PC-3 (cell line): ENCODE measurements around the gene UGT2A2. TPM values are rescaled to one million over a fixed set of nuclear protein-coding genes. Genes with fewer than 3 reads are reported as not detected.

Experiments
- ATAC-seq: fragments of 200-7000 bp; cut with Tn5 transposase; 2 replicates; pipeline ENCODE4 v1.9.1; 2020; ENCODE audit warnings: mild to moderate bottlenecking, moderate library complexity
- BruUV-seq: library from RNA; stranded (reverse); fragments of 400-500 nt; replicated peaks from 2 replicates; lab custom pipeline; 2021; lab: Mats Ljungman, UMichigan
- CTCF ChIA-PET: fragments of 300-600 bp; sonication (Branson Sonifier 250); formaldehyde crosslinking; loops from one replicate; lab custom pipeline; 2022; ENCODE audit warnings: antibody characterized with exemption; lab: Charles Lee
- POLR2A ChIA-PET: fragments of 300-600 bp; sonication (Branson Sonifier 250); formaldehyde crosslinking; loops from one replicate; lab custom pipeline; 2022; ENCODE audit warnings: antibody characterized with exemption; ENCODE audit not compliant: unreplicated experiment; lab: Charles Lee
- DNase-seq: peaks from one replicate; pipeline ENCODE4 v3.0.0-alpha.2; 2015
- H2AFZ ChIP-seq: fragments of 300-600 bp; sonication (generic); 2 replicates; pipeline ENCODE4 v1.6.0; 2016; ENCODE audit warnings: antibody characterized with exemption, low read length
- H3F3A ChIP-seq: fragments of 300-600 bp; sonication (generic); one replicate; pipeline ENCODE4 v1.6.0; 2017; ENCODE audit warnings: antibody characterized with exemption, low read length, control low read depth, mild to moderate bottlenecking; ENCODE audit not compliant: unreplicated experiment
- H3K27ac ChIP-seq: fragments of 300-600 bp; sonication (generic); 2 replicates; pipeline ENCODE4 v1.5.1; 2016; ENCODE audit warnings: mild to moderate bottlenecking, low read length
- H3K27me3 ChIP-seq: fragments of 300-600 bp; sonication (generic); 2 replicates; pipeline ENCODE4 v1.6.1; 2016; ENCODE audit warnings: low read length, mixed read lengths
- H3K36me3 ChIP-seq: fragments of 300-600 bp; sonication (generic); 2 replicates; pipeline ENCODE4 v1.6.1; 2016; ENCODE audit warnings: low read depth, mixed run types, low read length, mixed read lengths
- H3K4me1 ChIP-seq: fragments of 300-600 bp; sonication (generic); 2 replicates; pipeline ENCODE4 v1.5.1; 2016; ENCODE audit warnings: low read length; ENCODE audit not compliant: insufficient read depth
- H3K4me2 ChIP-seq: fragments of 300-600 bp; sonication (generic); 2 replicates; pipeline ENCODE4 v1.6.0; 2016; ENCODE audit warnings: low read length
- H3K4me3 ChIP-seq: fragments of 300-600 bp; sonication (generic); 2 replicates; pipeline ENCODE4 v1.5.1; 2016; ENCODE audit warnings: mild to moderate bottlenecking, low read length, mixed read lengths
- H3K79me2 ChIP-seq: fragments of 300-600 bp; sonication (generic); 2 replicates; pipeline ENCODE4 v1.6.1; 2017; ENCODE audit warnings: low read length, mixed read lengths
- H3K9ac ChIP-seq: fragments of 300-600 bp; sonication (generic); 2 replicates; pipeline ENCODE4 v1.6.0; 2016; ENCODE audit warnings: mild to moderate bottlenecking, low read length
- H3K9me2 ChIP-seq: fragments of 300-600 bp; sonication (generic); replicated peaks from 2 replicates; pipeline ENCODE4 v1.6.1; 2016; ENCODE audit warnings: mixed run types, low read length, mixed read lengths
- H3K9me3 ChIP-seq: fragments of 300-600 bp; sonication (generic); 2 replicates; pipeline ENCODE4 v1.6.1; 2016; ENCODE audit warnings: low read length, mixed read lengths
- H4K20me1 ChIP-seq: fragments of 300-600 bp; sonication (generic); 2 replicates; pipeline ENCODE4 v1.6.1; 2016; ENCODE audit warnings: low read length, mixed read lengths
- EZH2 ChIP-seq: fragments of 300-600 bp; sonication (generic); IDR thresholded peaks from one replicate; pipeline ENCODE4 v1.6.1; 2017; ENCODE audit warnings: antibody characterized with exemption, mild to moderate bottlenecking, low read length; ENCODE audit not compliant: unreplicated experiment
- EZH2phosphoT487 ChIP-seq: fragments of 300-600 bp; sonication (generic); IDR thresholded peaks from 2 replicates; pipeline ENCODE4 v1.6.1; 2018; ENCODE audit warnings: mild to moderate bottlenecking, antibody characterized with exemption, low read length, borderline replicate concordance
- intact Hi-C: fragments of 100-400 bp; cut with micrococcal nuclease; formaldehyde crosslinking; loops from 2 replicates; pipeline ENCODE4 v1.9.0; 2023
- total RNA-seq: library from RNA; depleted of rRNA; stranded (reverse); fragments of >200 nt; gene quantifications from 2 replicates; pipeline ENCODE4 v1.2.3, GENCODE V29; 2014
- TF ChIP-seq, protein P1 (sequence below): fragments of 300-600 bp; sonication (generic); conservative IDR thresholded peaks from 2 replicates; pipeline ENCODE4 v1.5.1; 2017; ENCODE audit warnings: antibody characterized with exemption, low read depth, mild to moderate bottlenecking, low read length

UGT2A2 gene
- total RNA-seq, 1 experiment from 2014 or later, result not detected

DNA sequence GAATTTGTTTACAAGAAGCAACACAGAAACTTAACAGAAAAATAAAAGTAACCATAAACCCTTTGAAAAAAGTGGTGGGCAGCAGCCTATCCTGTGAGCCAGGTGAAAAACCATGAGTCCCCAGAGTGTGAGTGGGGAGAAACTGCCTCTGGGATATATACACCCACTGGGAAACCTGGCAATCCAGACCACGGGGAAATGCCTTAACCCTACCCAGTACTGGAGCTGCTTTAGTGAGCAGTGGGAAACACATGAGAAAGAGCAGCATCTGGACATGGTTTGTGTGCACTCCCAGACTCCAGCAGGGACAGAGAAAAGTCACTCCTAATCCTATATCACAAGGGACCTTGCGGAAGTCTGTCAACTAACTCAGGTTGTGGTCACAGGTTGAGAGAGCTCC is 39.4 kb downstream of the UGT2A2 start:
- Histone ChIP-seq H3K79me2 (no peaks in the 10 kb centered on the region), H3K9me2 (no peaks in the 10 kb centered on the region), H3F3A (no peaks in the 10 kb centered on the region), H3K27me3 (no peaks in the 10 kb centered on the region), H3K4me1 (no peaks in the 10 kb centered on the region), H3K36me3 (no peaks in the 10 kb centered on the region), H2AFZ (no peak overlapping the region), H4K20me1 (no peaks in the 10 kb centered on the region), H3K9me3 (no peaks in the 10 kb centered on the region), H3K27ac (no peak overlapping the region), H3K9ac (no peak overlapping the region), H3K4me2 (no peak overlapping the region), H3K4me3 (no peak overlapping the region)
- TF ChIP-seq EZH2 (no peak), EZH2phosphoT487 (no peak)
- TF ChIP-seq, protein P1, sequence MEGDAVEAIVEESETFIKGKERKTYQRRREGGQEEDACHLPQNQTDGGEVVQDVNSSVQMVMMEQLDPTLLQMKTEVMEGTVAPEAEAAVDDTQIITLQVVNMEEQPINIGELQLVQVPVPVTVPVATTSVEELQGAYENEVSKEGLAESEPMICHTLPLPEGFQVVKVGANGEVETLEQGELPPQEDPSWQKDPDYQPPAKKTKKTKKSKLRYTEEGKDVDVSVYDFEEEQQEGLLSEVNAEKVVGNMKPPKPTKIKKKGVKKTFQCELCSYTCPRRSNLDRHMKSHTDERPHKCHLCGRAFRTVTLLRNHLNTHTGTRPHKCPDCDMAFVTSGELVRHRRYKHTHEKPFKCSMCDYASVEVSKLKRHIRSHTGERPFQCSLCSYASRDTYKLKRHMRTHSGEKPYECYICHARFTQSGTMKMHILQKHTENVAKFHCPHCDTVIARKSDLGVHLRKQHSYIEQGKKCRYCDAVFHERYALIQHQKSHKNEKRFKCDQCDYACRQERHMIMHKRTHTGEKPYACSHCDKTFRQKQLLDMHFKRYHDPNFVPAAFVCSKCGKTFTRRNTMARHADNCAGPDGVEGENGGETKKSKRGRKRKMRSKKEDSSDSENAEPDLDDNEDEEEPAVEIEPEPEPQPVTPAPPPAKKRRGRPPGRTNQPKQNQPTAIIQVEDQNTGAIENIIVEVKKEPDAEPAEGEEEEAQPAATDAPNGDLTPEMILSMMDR, result no peak
- BruUV-seq, result no TSS peak
- intact Hi-C loops, result no loop called here
- DNase-seq (no peak), ATAC-seq (no peak)
- CTCF ChIA-PET, result no interaction called here
- POLR2A ChIA-PET, result no interaction called here

DNA sequence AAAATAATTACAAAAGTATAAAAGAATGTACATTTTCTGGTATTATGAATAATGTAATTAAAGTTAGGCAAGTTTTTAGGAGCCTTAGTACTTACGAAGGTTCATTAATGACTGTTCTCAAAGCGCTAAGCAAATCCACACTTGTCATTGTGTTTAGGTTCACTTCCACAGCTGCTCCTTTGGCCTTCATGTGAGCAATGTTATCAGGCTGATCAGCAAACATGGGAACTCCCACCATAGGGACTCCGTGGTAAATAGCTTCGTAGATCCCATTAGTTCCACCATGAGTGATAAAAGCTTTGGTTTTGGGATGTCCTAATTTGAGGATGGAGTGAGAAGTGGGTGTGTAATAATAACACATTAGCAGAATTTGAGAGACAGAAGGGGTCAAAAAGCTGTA is 45.1 kb downstream of the UGT2A2 start:
- intact Hi-C loops, result no loop called here
- Histone ChIP-seq H3K27me3 (no peaks in the 10 kb centered on the region), H3K9ac (no peak overlapping the region), H3K9me2 (no peaks in the 10 kb centered on the region), H3K4me1 (no peaks in the 10 kb centered on the region), H3K4me3 (no peak overlapping the region), H3K27ac (no peak overlapping the region), H3K79me2 (no peaks in the 10 kb centered on the region), H3K4me2 (no peak overlapping the region), H2AFZ (no peak overlapping the region), H3K9me3 (no peaks in the 10 kb centered on the region), H3K36me3 (no peaks in the 10 kb centered on the region), H3F3A (no peaks in the 10 kb centered on the region), H4K20me1 (no peaks in the 10 kb centered on the region)
- no peak for DNase-seq
- ChIA-PET CTCF (no interaction called here), POLR2A (no interaction called here)
- TF ChIP-seq EZH2 (no peak), EZH2phosphoT487 (no peak)
- TF ChIP-seq, protein P1, result no peak
- no peak for ATAC-seq
- no TSS peak for BruUV-seq

DNA sequence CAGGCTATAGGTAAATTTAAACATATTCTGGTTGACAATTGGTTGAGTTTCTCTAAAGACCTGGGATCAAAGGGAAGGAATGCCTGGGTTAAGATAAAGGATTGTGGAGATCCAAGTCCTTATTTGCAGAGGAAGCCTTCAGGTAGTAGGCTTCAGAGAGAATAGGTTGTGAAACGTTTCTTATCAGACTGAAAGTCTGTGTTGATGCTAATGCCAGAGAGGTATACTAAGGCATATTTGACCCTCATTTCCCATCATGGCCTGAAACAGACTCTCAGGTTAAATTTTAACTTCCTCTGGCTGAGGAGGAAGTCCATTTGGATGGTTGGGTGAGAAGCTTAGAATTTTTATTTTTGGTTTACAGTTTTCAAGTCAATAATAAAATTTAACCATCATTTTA is 48.1 kb downstream of the UGT2A2 start:
- Histone ChIP-seq H3K4me1 (no peaks in the 10 kb centered on the region), H4K20me1 (no peaks in the 10 kb centered on the region), H3K9me2 (no peaks in the 10 kb centered on the region), H3K9ac (no peak overlapping the region), H3K9me3 (no peaks in the 10 kb centered on the region), H3K4me3 (no peak overlapping the region), H3K4me2 (no peak overlapping the region), H3F3A (no peaks in the 10 kb centered on the region), H3K27ac (no peak overlapping the region), H3K27me3 (no peaks in the 10 kb centered on the region), H2AFZ (no peak overlapping the region), H3K36me3 (no peaks in the 10 kb centered on the region), H3K79me2 (no peaks in the 10 kb centered on the region)
- no peak for DNase-seq
- ChIA-PET POLR2A (no interaction called here), CTCF (no interaction called here)
- no peak for TF ChIP-seq EZH2phosphoT487
- TF ChIP-seq, protein P1, result no peak
- no peak for TF ChIP-seq EZH2
- intact Hi-C loops, result no loop called here
- no peak for ATAC-seq
- BruUV-seq, result no TSS peak
